ENCODE data around the gene CRHBP.

CRHBP gene

GRCh38 chr5:77015938-77016569 is 63.2 kb downstream of the CRHBP start:
- peak; percentile 54 for DNase-seq (ENCODE audit: low read depth)

- no peak for DNase-seq (ENCODE audit: low read depth)
Measured at GRCh38 chr5:77016962-77017361, 64.1 kb downstream of the CRHBP start.

GRCh38 chr5:77017668-77018067 is 64.8 kb downstream of the CRHBP start:
- DNase-seq (ENCODE audit: low read depth), result no peak

Data from fibroblast of gingiva (primary cell).